Measurements from ENCODE around the gene PLEKHA7. TPM values are rescaled to one million over a fixed set of nuclear protein-coding genes. Genes with fewer than 3 reads are reported as not detected.

Gene PLEKHA7
- total RNA-seq, 1 experiment from 2014 or later, result 4.4 TPM

DNA sequence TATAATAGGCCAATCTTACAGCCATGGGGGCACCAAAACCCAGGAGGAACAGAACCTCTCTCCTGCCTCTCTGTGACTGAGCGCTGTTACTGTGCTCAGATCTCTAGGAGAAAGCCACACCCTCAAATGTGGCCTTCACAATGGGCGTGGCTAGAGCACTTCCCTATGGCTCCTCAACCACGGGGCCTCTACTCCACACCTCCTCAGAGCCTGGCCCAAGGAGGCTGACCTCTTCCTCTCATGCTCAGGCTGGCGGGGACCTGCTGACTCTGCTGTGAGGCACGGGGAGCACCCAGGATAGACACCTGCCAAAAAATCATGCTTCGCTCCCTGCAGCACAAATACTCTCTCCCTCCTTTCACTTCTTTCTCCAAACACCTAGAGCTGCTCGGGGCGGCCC is 234.8 kb downstream of the PLEKHA7 start:
- H3K4me2 ChIP-seq (ENCODE audit: low read depth, low read length, poor library complexity, severe bottlenecking), result no peak overlapping the region
- H3K4me1 ChIP-seq (ENCODE audit: low read length), result peaks cover 8% of the 10 kb centered on the region
- no peaks in the 10 kb centered on the region for H3K27me3 ChIP-seq (ENCODE audit: low read length)
- no peak overlapping the region for H3K4me3 ChIP-seq (ENCODE audit: low read length)
- H2AFZ ChIP-seq (ENCODE audit: low read length), result 0 out of 2 replicates have a peak overlapping the region, but pooled peaks have one; percentile 27
- no peaks in the 10 kb centered on the region for H3K79me2 ChIP-seq (ENCODE audit: low read length)
- no peak overlapping the region for H3K9ac ChIP-seq (ENCODE audit: low read length)
- H3K9me2 ChIP-seq (replicated peaks; ENCODE audit: insufficient read depth, low read length), result no peaks in the 10 kb centered on the region
- no peak overlapping the region for H3K27ac ChIP-seq (ENCODE audit: low read length)
- no peaks in the 10 kb centered on the region for H3K36me3 ChIP-seq (ENCODE audit: insufficient read depth, low read length)
- no peaks in the 10 kb centered on the region for H4K20me1 ChIP-seq (ENCODE audit: insufficient read depth, low read depth, low read length)
- no peaks in the 10 kb centered on the region for H3K9me3 ChIP-seq (ENCODE audit: low read length)
- peak; percentile 72 for DNase-seq

DNA sequence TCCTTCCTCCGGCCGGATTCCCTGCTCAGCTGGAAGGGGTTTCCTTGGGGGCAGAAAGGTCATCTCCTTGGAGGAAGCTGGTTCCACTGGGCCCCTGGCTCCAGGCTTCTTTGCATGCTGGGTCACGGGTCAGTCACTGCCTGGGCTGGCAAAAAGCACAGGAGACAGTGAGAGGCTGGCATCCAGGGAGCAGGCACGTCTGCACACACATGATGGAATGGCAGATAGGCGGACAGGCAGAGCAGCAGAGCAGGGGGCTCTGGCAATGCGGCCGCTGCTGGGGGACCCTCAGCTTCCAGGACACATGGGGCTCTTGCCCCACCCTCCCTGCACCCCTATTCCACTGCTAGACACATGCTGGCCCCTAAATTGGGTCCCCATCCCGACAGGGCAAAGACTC is 235.3 kb downstream of the PLEKHA7 start:
- DNase-seq, result no peak
- Histone ChIP-seq H3K4me1 (ENCODE audit: low read length) (peaks cover 8% of the 10 kb centered on the region), H3K27me3 (ENCODE audit: low read length) (no peaks in the 10 kb centered on the region), H3K9ac (ENCODE audit: low read length) (no peak overlapping the region), H3K4me2 (ENCODE audit: low read depth, low read length, poor library complexity, severe bottlenecking) (no peak overlapping the region), H2AFZ (ENCODE audit: low read length) (no peak overlapping the region), H3K36me3 (ENCODE audit: insufficient read depth, low read length) (no peaks in the 10 kb centered on the region), H4K20me1 (ENCODE audit: insufficient read depth, low read depth, low read length) (no peaks in the 10 kb centered on the region), H3K27ac (ENCODE audit: low read length) (no peak overlapping the region), H3K79me2 (ENCODE audit: low read length) (no peaks in the 10 kb centered on the region), H3K4me3 (ENCODE audit: low read length) (no peak overlapping the region), H3K9me3 (ENCODE audit: low read length) (no peaks in the 10 kb centered on the region), H3K9me2 (replicated peaks; ENCODE audit: insufficient read depth, low read length) (no peaks in the 10 kb centered on the region)

DNA sequence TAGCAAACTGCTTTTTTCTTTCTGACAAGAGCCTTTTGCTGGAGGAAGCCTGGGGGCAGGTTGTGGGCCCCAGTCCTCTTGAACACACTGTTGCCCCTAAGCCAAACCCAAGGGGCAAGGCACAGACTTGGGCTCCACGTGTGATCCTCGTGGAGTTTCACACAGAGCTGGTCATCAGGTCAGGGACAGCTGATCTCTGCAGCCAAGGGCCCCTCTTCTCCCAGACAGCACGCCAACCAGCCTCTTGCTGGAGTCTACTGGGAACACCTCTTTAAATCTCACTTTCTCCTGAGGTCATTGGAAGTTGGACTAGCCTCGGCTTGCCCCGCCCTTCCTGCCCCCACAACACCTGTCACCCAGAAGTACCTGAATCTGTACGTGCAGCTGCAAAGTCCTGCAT is 235.9 kb downstream of the PLEKHA7 start:
- no peaks in the 10 kb centered on the region for H3K36me3 ChIP-seq (ENCODE audit: insufficient read depth, low read length)
- no peak for DNase-seq
- no peak overlapping the region for H3K4me3 ChIP-seq (ENCODE audit: low read length)
- no peak overlapping the region for H3K9ac ChIP-seq (ENCODE audit: low read length)
- no peaks in the 10 kb centered on the region for H3K27me3 ChIP-seq (ENCODE audit: low read length)
- no peak overlapping the region for H2AFZ ChIP-seq (ENCODE audit: low read length)
- no peaks in the 10 kb centered on the region for H3K9me3 ChIP-seq (ENCODE audit: low read length)
- no peaks in the 10 kb centered on the region for H3K9me2 ChIP-seq (replicated peaks; ENCODE audit: insufficient read depth, low read length)
- H3K79me2 ChIP-seq (ENCODE audit: low read length), result no peaks in the 10 kb centered on the region
- no peaks in the 10 kb centered on the region for H4K20me1 ChIP-seq (ENCODE audit: insufficient read depth, low read depth, low read length)
- H3K4me1 ChIP-seq (ENCODE audit: low read length), result peaks cover 8% of the 10 kb centered on the region
- no peak overlapping the region for H3K4me2 ChIP-seq (ENCODE audit: low read depth, low read length, poor library complexity, severe bottlenecking)
- H3K27ac ChIP-seq (ENCODE audit: low read length), result no peak overlapping the region

DNA sequence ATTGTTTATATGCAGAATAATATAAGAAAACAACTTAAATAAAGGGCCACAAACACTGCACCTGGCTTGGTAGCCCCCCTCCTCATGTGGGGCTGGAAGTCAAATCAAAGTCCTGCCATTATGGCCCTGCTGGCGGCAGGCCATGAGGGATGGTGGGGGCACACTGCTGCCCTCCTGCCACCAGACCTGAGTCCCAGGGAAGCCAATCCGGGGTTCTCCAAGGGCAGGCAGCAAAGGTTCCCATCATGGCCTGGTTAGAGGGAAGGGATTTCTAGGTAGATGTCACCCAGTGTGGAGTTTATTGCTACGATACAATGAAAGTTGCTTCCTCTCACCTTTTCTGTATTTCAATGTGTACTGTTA is 236.6 kb downstream of the PLEKHA7 start:
- Histone ChIP-seq H3K4me1 (ENCODE audit: low read length) (peaks cover 7% of the 10 kb centered on the region), H2AFZ (ENCODE audit: low read length) (no peak overlapping the region), H3K36me3 (ENCODE audit: insufficient read depth, low read length) (no peaks in the 10 kb centered on the region), H3K4me2 (ENCODE audit: low read depth, low read length, poor library complexity, severe bottlenecking) (no peak overlapping the region), H3K79me2 (ENCODE audit: low read length) (no peaks in the 10 kb centered on the region), H3K27me3 (ENCODE audit: low read length) (no peaks in the 10 kb centered on the region), H3K4me3 (ENCODE audit: low read length) (no peak overlapping the region), H4K20me1 (ENCODE audit: insufficient read depth, low read depth, low read length) (no peaks in the 10 kb centered on the region), H3K9me2 (replicated peaks; ENCODE audit: insufficient read depth, low read length) (no peaks in the 10 kb centered on the region), H3K9ac (ENCODE audit: low read length) (no peak overlapping the region), H3K27ac (ENCODE audit: low read length) (no peak overlapping the region), H3K9me3 (ENCODE audit: low read length) (no peaks in the 10 kb centered on the region)
- DNase-seq, result no peak

DNA sequence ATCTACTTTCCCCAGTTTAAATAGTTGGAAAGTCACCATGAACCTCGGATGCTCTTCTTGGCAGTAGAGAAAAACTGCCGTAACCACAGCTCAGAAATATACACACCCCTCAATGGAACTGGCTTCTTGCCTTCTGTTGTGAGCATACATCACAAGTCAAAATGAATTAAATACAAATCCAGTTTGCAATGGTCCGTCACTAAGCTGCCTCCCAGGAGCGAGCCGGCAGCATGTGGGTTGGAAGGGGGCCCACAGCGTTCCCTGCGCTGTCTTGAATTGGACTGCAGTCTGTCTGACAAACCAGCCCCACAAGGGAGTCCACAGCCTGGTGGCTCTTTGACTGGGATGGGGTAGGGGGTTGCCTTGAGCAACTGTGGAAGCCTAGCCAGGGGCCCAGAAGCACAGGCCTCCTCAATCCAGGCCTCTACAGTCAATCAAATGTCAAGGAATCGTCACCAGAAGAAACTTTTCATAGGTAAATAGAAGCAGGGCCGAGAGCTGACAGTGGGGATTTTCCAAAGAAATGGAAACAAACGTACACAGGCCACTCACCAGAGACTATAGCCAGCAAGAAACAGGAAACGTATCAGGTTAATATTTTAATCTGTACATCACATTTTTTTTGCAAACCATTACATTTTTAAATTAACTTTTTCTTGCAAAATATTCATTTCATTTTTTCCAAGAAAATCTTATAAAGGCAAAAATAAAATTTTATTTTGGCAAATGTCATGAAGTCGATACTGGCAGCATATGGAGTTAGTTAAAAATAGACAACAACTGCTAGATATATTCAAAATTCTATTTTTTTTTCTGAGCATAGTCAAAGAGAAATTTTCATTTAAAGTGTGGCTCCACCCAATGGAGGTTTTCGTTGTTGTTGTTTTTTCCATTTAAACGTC is 237.3 kb downstream of the PLEKHA7 start:
- Histone ChIP-seq H3K4me2 (ENCODE audit: low read depth, low read length, poor library complexity, severe bottlenecking) (no peak overlapping the region), H3K27me3 (ENCODE audit: low read length) (no peaks in the 10 kb centered on the region), H2AFZ (ENCODE audit: low read length) (no peak overlapping the region), H3K4me1 (ENCODE audit: low read length) (peaks cover 1% of the 10 kb centered on the region), H3K27ac (ENCODE audit: low read length) (no peak overlapping the region), H3K79me2 (ENCODE audit: low read length) (no peaks in the 10 kb centered on the region), H3K9ac (ENCODE audit: low read length) (no peak overlapping the region), H3K36me3 (ENCODE audit: insufficient read depth, low read length) (no peaks in the 10 kb centered on the region), H3K9me2 (replicated peaks; ENCODE audit: insufficient read depth, low read length) (no peaks in the 10 kb centered on the region), H3K9me3 (ENCODE audit: low read length) (no peaks in the 10 kb centered on the region), H4K20me1 (ENCODE audit: insufficient read depth, low read depth, low read length) (no peaks in the 10 kb centered on the region), H3K4me3 (ENCODE audit: low read length) (no peak overlapping the region)
- DNase-seq, result no peak

DNA sequence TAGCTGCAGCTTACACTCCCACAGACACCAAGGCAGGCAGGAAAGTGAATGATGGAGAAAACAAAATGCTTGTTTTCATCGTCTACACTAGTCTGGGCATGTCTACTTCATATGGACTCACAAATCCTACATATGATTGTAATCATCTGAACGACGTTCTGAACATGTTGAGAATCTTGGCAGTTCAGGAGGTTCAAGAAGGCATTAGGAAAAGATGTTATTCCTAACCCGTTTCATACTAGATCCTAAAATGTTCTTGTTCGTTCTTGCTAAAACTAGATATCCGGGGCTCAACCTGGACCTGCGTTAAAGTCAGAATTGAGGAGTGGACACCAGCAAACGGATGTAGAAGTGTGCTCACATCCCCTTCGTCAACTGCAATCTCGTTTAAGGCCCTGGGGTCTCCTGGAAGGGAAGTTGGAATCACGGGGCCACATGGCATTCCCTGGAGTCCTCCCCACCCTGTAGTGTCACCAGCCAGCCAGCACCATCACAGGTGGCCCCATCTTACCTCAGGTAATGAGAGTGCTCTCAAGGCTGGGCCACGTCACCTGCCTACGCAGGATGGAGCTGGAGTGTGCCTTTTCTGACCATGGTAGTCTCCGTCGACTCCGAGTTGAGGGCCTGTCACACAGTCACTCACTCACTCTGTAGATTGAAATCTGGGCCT is 238.5 kb downstream of the PLEKHA7 start:
- Histone ChIP-seq H3K4me2 (ENCODE audit: low read depth, low read length, poor library complexity, severe bottlenecking) (no peak overlapping the region), H3K9me3 (ENCODE audit: low read length) (no peaks in the 10 kb centered on the region), H3K79me2 (ENCODE audit: low read length) (no peaks in the 10 kb centered on the region), H4K20me1 (ENCODE audit: insufficient read depth, low read depth, low read length) (no peaks in the 10 kb centered on the region), H3K27me3 (ENCODE audit: low read length) (no peaks in the 10 kb centered on the region), H3K36me3 (ENCODE audit: insufficient read depth, low read length) (no peaks in the 10 kb centered on the region), H3K9ac (ENCODE audit: low read length) (no peak overlapping the region), H3K9me2 (replicated peaks; ENCODE audit: insufficient read depth, low read length) (no peaks in the 10 kb centered on the region), H2AFZ (ENCODE audit: low read length) (no peak overlapping the region), H3K4me3 (ENCODE audit: low read length) (no peak overlapping the region), H3K4me1 (ENCODE audit: low read length) (no peaks in the 10 kb centered on the region), H3K27ac (ENCODE audit: low read length) (no peak overlapping the region)
- DNase-seq, result no peak

DNA sequence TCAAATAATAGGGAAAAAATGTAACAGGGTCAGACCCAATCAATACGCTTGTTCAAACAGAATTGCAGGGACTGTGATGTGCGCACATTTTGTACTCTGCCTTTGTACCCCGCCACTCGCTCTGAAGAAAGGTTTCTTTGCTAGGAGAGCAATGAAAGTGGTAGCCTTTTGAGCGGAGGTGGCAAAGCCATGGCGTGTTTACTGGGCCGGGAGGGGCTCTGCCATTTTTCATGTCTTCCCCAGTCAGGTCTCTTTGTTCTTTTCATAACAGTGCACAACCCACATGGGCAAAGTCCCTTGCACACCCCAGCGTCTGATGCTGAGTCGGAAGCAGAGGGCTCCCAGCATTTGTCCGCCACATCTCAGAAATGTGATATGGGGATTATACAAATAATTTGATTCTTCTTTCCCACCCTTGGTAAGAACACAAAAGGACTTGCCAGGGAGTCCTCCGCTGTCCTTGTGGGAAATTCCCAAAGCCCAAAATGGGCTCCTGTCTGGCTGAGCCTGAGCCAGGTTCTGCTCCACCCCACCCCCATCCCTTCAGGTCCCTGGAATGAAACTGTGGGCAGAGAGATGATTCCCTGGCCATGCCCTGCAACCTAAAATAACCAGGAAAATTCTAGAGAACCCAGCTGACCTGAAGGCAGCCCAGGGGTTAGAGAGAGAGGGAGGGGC is 239.1 kb downstream of the PLEKHA7 start:
- Histone ChIP-seq H4K20me1 (ENCODE audit: insufficient read depth, low read depth, low read length) (no peaks in the 10 kb centered on the region), H3K9me2 (replicated peaks; ENCODE audit: insufficient read depth, low read length) (no peaks in the 10 kb centered on the region), H3K4me2 (ENCODE audit: low read depth, low read length, poor library complexity, severe bottlenecking) (no peak overlapping the region), H3K9me3 (ENCODE audit: low read length) (no peaks in the 10 kb centered on the region), H3K27ac (ENCODE audit: low read length) (no peak overlapping the region), H3K27me3 (ENCODE audit: low read length) (no peaks in the 10 kb centered on the region), H3K4me1 (ENCODE audit: low read length) (no peaks in the 10 kb centered on the region), H3K36me3 (ENCODE audit: insufficient read depth, low read length) (no peaks in the 10 kb centered on the region), H3K9ac (ENCODE audit: low read length) (no peak overlapping the region), H2AFZ (ENCODE audit: low read length) (no peak overlapping the region), H3K4me3 (ENCODE audit: low read length) (no peak overlapping the region), H3K79me2 (ENCODE audit: low read length) (no peaks in the 10 kb centered on the region)
- DNase-seq, result no peak

Data from Karpas-422 (cell line).